ENCODE data around the gene CALML4.
"Not testable (repeated sequence)": the region's sequence is repeated elsewhere in the genome, so short reads cannot be mapped to it uniquely, and the experiment has no call there.

Gene CALML4

GRCh38 chr15:68207176-68207935, 2.2 kb upstream of the CALML4 start:
- no peak for DNase-seq

- DNase-seq: peak in 1 of 2 donors; percentile 29
Measured at GRCh38 chr15:68206711-68207151, 1.6 kb upstream of the CALML4 start.

- DNase-seq: peak; percentile 80 to 83
Measured at GRCh38 chr15:68205954-68206539, 915 bp upstream of the CALML4 start.

- DNase-seq: no peak
Measured at GRCh38 chr15:68205558-68205944, 419 bp upstream of the CALML4 start.

GRCh38 chr15:68204361-68204760, 771 bp downstream of the CALML4 start:
- DNase-seq: no peak

- no peak for DNase-seq
Measured at GRCh38 chr15:68203956-68204355, 1.2 kb downstream of the CALML4 start.

GRCh38 chr15:68203486-68203885, 1.6 kb downstream of the CALML4 start:
- no peak for DNase-seq

- DNase-seq: not testable (repeated sequence)
Measured at GRCh38 chr15:68202994-68203393, 2.1 kb downstream of the CALML4 start.

- no peak for DNase-seq
Measured at GRCh38 chr15:68201879-68202261, 3.3 kb downstream of the CALML4 start.

- DNase-seq: no peak
Measured at GRCh38 chr15:68201153-68201878, 3.8 kb downstream of the CALML4 start.

- DNase-seq: no peak
Measured at GRCh38 chr15:68200016-68200861, 4.9 kb downstream of the CALML4 start.

- no peak for DNase-seq
Measured at GRCh38 chr15:68199340-68199739, 5.8 kb downstream of the CALML4 start.

- no peak for DNase-seq
Measured at GRCh38 chr15:68197661-68198437, 7.3 kb downstream of the CALML4 start.

GRCh38 chr15:68197170-68197492, 8.0 kb downstream of the CALML4 start:
- no peak for DNase-seq

GRCh38 chr15:68196445-68197169, 8.5 kb downstream of the CALML4 start:
- DNase-seq: no peak

GRCh38 chr15:68195336-68196112, 9.6 kb downstream of the CALML4 start:
- DNase-seq: no peak

- DNase-seq: no peak
Measured at GRCh38 chr15:68192804-68193486, 12.2 kb downstream of the CALML4 start.

GRCh38 chr15:68192117-68192516, 13.0 kb downstream of the CALML4 start:
- no peak for DNase-seq

GRCh38 chr15:68191555-68191954, 13.6 kb downstream of the CALML4 start:
- no peak for DNase-seq

- DNase-seq: no peak
Measured at GRCh38 chr15:68190048-68190447, 15.1 kb downstream of the CALML4 start.

Measured in inflammatory macrophage treated with lipopolysaccharide for 1 hour (primary cell).